Measurements from ENCODE around the gene ENTREP1. TPM values are rescaled to one million over a fixed set of nuclear protein-coding genes. Genes with fewer than 3 reads are reported as not detected.

ENTREP1 gene
- total RNA-seq, 1 experiment from 2014 or later, result not detected

DNA sequence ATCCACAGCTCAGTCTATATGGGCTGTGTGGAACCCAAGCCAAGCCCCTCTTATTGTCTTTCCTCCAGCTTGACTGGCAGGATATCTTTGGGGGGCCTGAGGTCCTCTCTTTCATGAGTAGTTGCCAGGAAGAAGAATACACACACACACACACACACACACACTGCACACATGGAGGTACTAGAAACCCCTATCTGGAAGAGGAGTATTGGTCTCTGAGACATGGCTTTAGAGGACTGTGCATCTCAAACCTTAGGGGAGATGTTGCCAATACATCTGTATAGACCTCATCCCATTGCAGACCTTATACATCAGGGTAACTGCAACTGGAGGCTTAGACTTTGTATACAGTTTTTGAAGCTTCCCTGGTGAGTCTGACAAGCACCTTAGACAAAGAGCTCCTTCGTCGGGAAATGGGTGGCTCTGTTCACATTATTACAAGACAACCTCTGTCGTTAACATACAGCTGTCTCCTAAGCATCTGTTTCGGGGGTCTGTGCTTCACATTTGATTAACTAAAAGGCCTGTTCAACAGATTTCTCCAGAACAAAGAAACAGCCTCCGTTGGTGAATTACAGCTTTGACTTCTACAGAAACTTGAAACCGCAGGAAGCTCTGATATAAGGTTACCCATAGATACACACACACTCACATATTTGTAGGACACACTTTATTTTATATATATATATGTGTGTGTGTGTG, 5.5 kb upstream of the ENTREP1 start:
- DNase-seq (ENCODE audit: low spot score), result no peak

DNA sequence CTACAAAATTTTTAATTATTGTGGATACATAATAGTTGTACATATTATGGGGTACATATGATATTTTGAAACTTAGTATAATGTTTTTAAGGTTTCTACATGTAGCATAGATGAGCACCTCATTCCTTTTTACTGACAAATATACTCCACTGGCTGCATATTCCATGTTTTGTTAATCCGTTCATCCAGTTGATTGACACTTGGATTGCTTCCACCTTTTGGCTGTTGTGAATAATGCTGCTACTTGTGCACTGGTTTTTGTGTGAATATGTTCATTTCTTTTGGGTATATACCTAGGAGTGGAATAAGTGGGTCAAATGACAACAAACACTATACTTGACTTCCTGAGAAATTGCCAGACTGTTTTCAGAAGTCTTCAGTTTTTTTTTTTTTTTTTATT, 2.8 kb upstream of the ENTREP1 start:
- no peak for DNase-seq (ENCODE audit: low spot score)

DNA sequence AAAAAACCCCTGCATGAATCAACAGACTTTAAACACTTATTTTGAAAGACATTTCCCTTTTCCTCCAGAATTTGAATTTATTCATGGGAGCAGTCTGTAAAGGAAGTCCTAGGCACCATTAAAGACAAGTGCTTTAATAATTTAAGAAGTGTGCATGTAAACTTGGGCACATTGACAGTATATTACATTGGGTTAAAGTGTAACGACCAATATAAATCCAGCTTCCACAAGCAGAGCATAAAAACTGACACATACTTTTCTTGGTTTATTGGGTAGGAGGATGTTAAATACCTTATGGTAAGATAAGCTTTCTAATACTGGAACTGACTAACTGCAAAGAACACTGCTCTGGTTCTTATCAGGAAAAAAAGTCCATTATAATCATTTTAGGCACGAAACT, 1.2 kb upstream of the ENTREP1 start:
- no peak for DNase-seq (ENCODE audit: low spot score)

DNA sequence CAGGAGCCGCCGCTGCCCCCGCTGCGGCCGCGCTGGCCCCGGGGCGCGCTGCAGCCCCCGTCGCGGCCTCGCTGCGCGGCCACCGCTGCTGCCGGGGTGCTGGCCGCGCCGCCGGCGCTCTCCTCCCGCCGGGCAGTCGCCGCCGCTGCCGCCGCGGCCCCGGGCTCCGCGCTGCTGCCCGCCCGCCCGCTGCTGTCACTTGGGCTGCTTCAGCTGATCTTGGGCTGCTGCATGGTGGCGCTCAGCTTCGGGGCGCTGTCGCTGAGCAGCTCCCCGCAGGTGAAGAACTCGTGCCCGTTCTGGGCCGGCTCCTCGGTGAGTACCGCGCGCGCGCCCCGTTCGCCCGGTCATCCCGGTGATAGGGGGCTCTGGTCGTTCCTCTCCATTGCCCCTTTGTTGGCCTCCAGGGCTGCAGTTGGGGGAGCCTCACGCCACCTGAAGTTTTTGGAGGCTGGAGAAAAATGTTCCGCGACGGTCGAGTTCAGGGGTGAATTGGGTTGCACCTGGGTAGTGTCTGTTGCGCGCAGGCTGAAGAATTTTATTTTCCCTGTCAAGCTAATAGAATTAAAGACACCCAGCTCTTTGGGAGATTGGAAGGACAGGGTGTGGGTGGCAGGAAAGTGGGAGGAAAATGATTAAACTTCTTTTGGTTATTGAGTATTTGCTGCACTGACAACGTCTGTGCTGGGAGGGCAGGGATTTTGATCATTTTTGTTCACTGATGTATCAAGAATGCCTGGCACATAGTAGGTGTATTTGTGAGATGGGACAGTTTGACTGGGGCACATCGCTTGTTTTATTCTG, 596 bp downstream of the ENTREP1 start:
- no peak for DNase-seq (ENCODE audit: low spot score)

DNA sequence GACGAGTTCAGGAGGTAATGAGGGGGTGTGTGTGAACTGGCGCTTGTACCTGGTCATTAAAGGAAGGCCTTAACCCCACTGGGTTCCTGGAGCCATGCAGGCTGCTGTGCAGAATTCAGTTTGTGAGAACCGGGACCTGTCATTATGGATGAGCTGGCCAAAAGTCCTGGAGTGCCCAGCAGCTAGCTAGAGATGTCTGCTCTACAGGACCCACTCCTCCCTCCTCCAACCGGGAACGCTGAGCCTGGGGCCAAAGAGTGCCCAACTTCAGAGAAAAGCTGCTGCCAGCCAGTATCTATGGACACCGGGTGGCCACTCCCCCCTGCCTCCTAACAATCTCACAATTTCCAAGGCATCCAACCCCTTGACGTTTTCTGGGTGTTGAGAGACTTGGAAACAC, 1.2 kb downstream of the ENTREP1 start:
- no peak for DNase-seq (ENCODE audit: low spot score)

DNA sequence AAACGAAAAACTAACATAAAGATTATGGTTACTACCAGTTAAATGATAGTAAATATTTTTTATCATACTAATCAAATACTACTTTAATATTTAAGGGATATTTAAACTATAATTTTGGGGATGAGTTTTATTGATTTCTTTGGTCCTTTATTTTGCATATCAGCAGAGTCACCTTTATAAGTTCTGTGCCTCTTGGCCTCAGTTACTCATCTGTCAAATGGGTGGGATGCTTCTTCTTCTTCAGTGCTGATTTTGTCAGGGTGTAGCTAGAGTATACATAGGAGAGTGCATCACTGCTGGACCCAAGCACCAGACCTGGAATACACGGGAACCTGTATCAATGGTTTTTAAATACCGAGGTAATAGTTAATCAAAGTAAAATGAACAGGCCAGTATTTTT, 5.6 kb downstream of the ENTREP1 start:
- no peak for DNase-seq (ENCODE audit: low spot score)

DNA sequence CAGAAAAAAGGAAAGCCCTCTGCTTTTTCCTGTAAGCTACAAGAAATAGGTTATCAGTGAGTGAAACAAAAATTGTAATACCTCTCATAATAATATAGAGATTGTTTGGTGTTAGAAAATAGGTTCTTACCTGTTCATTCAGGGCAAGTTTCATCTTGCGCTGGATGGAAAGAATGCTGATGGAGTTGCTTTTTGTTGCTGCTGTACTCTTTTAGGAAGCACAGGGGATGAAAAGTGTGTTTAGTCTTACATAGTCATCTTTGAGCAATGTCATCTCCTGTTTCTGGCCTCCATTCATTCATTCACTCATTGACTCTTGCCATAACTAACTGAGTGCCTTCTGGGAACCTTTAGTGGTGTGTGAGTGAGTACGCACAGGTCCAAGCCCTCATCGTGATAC, 6.4 kb downstream of the ENTREP1 start:
- no peak for DNase-seq (ENCODE audit: low spot score)

DNA sequence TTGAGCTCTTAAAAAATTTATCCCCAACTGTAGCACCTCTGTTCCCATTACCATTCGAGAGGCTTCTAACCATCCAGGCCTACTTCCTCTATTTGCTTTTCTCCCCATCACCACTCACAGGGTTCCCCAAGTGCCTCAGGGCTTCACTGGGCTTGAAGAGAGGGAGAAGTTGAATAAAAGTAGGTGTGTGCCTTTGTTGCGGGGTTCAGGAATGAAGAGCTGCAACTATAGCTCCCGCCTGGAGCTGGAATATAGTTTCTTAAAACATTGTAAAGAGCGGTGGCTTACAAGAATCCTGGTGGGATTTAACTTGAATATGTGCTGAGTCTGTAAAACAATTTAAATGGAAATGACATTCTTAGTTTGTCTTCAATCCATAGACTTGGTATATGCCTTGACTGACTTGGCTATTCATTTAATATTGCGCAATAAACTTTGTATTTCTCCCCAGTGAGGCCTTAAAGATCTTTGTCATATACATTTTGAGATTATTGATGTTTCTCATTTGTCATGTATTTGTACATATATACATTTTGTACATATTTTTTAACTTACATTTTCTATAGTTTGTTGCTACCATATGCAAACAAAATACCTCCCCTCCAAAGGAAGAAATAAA, 7.2 kb downstream of the ENTREP1 start:
- DNase-seq (ENCODE audit: low spot score), result no peak

DNA sequence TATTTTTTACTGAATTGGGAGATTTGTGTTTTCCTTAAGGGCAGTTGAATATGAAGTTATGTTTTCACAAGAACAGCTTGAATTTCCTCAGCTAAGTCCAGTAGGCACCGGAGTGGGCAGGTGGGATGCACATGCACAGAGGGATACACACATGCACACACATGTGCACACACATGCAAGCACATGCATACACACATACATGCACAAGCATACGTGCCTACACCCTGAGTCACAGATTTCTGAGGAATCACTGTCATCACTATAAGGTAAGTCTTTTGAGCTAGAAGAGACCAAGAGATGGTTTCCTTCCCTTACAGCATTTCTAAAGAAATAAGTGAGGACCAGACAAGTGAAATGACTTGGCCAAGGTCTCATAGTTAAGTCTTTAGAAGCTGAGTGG, 8.7 kb downstream of the ENTREP1 start:
- DNase-seq (ENCODE audit: low spot score), result no peak

DNA sequence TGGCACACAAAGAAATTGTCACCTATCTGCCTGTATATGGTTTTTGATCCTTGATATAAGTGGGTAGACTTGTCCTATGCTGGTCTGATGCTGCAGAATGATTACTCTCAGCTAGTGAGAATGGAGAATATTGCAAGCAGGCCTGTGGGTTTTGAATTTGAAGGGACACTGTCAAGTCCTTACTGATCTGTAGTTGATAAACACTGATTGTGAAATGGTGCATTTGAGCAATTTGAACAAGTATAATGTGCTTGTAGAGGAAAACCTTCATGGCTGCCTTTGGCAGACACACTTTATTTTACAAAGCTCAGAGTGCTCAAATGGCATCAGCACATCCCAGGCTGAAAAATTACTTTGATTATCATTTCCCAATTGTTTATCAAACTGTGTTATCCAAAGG, 9.3 kb downstream of the ENTREP1 start:
- DNase-seq (ENCODE audit: low spot score), result no peak

DNA sequence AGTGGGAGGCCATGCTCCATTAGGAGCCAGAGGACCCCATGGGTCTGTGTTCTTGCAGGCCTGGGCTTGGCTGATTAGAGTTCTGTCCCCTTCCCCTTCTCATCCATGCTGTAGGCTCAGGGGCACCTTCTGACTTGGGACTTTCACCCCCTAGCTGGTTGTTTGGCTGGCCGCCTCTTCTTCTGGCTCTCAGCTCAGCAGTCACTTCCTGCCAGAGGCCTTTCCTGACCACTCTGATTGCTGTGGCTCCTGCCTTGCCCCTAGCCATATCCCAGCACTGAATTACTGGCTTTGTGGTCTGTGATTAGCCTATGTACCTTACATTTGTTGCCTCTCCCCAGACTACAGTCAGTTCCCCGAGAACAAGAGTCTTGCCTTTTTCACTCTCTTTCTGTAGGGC, 14.6 kb downstream of the ENTREP1 start:
- DNase-seq (ENCODE audit: low spot score), result no peak

DNA sequence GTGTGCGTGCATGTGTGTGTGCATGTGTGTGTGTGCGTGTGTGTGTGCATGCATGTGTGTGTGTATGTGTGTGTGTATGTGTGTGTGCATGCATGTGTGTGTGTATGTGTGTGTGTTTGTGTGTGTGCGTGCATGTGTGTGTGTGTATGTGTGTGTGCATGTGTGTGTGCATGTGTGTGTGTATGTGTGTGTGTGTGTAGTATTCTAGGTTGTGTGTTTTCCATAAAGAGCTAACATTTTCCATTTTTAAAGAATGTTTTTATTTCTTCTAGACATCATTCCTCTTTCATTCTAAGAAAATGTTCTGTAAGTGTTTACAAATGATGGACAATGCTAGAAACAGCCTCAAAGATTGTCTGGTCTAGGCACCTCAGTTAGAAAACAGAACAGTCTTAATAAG, 15.6 kb downstream of the ENTREP1 start:
- DNase-seq (ENCODE audit: low spot score), result no peak

DNA sequence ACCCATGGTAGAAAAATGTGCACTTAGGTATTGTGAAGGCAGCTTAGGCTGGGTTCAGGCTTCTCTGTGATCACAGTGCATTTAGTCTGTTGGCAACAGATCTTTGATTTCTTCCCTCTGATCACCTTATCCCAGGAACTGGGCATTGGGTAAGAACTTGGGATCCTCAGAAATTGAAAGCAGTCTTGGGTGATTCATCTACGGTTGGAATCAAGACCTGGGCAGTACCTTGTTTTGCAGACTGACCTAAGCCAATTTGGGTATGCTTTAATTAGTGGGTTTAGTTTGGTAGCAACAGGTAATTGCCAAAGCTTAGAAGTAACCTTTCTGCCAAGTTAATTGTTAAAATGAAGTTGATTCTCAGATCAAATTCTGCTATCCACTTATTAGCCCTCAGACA, 17.8 kb downstream of the ENTREP1 start:
- DNase-seq (ENCODE audit: low spot score), result no peak

DNA sequence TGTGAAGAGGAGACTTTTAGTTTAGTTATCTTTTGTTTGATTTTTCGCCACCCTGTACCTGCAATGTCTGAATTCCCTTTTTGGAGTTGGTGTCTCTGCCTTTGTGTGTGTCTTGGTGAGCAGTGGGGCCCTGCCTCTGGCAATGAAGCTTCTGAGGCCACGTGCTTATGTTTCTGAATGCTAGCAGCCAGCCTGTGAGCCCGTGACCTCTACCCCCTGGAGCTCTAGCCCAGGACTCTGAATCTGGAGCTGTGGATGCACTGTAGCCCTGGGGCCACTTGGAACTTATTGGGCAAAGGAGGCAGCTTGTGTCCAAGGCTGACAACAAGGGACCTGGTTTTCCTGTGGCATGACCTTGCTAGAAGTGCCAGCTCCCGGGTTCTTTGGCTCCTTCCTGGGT, 19.4 kb downstream of the ENTREP1 start:
- no peak for DNase-seq (ENCODE audit: low spot score)

DNA sequence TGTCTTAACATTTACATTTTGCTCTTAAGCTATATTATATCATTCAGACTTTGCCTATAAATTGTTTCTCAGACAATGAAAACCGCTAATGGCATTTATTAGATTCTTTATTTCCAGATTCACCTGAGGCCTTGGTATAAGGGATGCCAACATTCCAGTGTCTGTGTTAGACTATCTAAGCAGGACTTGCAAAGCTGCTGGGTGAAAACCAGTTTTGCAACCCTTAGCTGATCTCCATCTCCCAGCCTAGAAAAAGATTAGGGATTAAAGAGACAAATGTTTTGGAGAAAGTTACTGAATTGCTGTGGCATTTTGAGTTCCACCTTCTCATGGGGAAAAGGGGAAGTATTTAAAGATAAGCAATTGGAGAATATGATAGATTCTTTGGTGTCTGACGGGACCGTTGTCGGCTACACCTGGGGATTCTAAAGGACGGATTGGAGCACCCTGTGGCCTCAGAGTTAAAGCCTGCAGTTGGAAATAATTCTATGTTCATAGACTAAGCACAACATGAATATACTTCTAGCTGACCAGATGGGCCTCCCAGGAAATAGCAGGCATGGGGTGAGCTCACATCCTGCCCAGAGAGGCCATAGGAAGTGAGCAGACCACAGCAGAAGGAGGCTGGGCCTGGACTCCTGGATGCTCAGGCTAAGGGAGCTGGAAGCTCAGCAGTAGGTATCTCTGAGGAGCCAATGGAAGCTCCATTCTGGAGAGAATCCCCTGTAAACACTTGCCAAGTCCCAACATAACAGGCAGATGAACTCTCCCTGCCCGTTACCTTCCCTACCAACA, 21.8 kb downstream of the ENTREP1 start:
- DNase-seq (ENCODE audit: low spot score), result no peak

DNA sequence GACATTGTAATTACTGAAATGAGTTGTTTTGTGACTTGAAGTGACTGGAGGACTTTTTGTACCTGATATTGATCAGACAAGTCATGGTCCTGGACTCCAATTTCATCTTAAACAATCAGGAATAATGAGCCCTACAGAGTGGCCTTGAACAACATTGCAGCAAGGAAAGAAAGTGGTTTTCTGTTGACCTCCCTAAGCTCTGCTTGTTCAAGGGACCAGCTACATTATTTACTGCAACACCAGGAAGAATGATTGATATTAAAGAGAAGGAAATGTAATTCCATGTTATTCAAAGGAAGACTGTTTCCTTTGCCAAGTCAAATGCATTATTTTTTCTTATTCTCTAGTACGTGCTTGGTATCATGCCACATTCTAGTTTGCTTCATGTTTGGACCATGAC, 22.6 kb downstream of the ENTREP1 start:
- no peak for DNase-seq (ENCODE audit: low spot score)

DNA sequence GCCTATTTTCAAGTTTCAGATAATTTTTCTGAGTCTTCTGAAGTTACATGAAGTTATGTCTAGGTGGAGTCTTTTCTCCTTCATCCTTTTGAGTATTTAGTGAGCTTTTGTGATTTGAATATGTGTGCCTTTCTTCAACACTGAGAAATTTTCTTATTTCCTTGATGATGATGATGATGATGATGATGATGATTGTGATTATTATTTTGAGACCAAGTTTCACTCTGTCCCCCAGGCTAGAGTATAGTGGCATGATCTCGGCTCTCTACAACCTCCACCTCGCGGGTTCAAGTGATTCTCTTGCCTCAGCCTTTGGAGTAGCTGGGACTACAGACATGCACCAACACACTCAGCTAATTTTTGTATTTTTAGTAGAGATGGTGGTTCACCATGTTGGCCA, 26.2 kb downstream of the ENTREP1 start:
- DNase-seq (ENCODE audit: low spot score), result no peak

DNA sequence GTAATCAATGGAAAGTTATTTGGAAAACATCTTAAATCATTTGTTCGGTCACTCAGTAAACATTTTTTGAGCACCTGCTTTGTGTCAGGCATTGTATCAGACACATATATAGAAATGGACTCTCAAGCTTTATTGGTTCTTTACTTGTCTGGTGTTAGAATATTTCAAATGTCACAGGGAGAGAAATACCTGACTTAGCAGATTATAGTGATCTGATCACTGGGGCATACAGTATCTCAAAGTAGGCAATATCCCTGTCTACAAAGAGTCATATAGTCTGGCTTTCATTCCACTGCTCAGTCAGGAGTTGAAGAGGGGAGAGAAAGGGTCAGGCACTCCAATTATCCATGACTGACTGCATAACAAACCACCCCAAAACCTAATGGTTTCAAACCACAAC, 30.2 kb downstream of the ENTREP1 start:
- DNase-seq (ENCODE audit: low spot score), result no peak

DNA sequence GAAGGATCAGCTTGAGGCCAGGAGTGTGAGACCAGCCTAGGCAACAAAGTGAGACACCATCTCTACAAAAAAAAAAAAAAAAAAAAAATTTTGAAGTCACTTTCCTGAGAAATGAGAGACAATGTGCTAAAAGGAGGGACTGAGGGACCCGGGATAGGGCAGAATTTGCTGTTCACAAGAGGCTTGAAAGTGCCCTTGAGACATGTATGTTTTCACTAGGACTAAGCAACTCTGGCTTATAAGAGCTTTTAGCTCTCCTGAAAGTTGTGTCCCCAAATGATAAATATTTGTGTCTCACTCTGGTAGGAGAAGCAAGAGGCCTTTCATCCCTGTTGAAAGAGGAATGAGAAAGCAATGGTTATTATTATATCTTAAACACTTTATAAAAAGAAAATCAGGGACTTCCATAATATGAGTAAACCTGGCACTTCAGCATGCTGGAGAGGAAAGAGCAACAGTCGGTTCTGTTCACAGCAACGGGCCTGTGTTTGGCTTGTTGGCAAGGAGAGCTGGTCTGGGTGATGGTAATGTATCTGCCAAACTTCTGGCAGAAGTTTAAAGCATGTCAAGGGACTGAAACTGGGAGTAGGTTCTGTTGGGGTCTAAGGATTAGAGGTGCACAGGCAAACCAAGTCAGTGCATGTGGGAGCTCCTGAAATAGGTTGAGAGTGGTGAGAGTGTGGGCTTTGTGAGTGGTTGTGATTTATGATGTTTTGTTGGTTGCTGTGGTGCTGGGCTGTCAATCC, 32.2 kb downstream of the ENTREP1 start:
- no peak for DNase-seq (ENCODE audit: low spot score)

DNA sequence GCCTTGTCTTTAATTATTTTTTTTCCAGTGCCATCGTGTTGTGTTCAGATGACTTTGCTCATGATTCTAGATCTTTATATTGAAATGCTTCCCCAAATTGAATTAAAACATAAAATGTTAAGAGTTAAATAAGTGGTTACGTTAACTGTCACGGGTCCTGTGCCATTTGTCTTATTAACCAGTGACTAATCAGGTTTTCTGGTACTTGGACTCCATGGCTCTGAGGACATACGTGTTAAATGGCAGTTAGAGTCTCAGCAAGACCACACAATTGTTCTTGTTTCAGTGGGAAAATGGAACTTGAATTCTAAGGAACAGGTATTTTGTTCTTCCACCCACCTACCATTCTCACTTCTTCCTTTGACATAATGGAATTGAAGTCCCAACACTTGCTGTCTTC, 32.8 kb downstream of the ENTREP1 start:
- DNase-seq (ENCODE audit: low spot score), result no peak

DNA sequence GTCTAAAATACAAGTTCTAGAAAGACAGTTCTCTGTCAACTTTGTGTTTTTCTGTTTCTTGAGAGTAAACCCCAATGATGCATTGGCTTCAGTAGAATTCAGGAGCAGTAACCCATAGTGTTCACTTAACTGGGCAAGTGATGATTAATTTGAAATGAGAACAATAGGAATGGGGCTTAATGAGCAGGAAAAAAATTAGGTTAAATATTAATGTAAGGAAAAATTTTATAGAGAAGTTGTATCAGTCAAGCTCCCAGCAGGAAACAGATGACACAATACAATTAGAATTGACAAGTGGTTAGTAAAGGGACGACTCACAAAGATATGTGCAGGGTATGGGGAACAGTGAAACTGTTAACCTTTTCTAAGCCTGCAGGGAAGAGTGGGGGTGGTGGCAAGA, 38.2 kb downstream of the ENTREP1 start:
- DNase-seq (ENCODE audit: low spot score), result no peak

Data from HT-29 (cell line).